Hematopoietic multipotent progenitor cell treated with erythropoietin and hydrocortisone succinate and interleukin-3 and kit ligand, for 17 days (in vitro differentiated cells): ENCODE results near the gene CA5A.

ENCODE experiments used
- DNase-seq: peaks from one replicate; pipeline ENCODE4 v3.0.0-alpha.2; 2015; ENCODE audit warnings: low spot score

Gene CA5A

GRCh38 chr16:87848676-87849345 lies 87.5 kb downstream of the CA5A start:
- no peak for DNase-seq

- no peak for DNase-seq
Measured at GRCh38 chr16:87847785-87848675, 88.3 kb downstream of the CA5A start.

DNA sequence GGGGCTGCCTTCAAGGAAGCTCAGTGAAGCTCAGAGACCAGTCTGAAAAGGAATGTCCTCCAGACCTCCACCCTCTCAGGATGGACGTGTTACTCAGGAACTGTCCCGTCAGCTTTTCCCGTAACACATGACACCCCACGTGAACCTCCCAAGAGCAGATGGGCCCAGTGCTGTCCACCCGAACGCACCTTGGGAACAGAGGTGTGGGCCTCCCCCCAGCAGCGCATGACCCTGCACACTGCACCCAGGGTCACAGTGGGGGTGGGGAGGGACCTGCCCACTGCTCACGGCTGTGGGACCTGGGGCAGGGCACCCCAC lies 88.9 kb downstream of the CA5A start:
- DNase-seq, result no peak

DNA sequence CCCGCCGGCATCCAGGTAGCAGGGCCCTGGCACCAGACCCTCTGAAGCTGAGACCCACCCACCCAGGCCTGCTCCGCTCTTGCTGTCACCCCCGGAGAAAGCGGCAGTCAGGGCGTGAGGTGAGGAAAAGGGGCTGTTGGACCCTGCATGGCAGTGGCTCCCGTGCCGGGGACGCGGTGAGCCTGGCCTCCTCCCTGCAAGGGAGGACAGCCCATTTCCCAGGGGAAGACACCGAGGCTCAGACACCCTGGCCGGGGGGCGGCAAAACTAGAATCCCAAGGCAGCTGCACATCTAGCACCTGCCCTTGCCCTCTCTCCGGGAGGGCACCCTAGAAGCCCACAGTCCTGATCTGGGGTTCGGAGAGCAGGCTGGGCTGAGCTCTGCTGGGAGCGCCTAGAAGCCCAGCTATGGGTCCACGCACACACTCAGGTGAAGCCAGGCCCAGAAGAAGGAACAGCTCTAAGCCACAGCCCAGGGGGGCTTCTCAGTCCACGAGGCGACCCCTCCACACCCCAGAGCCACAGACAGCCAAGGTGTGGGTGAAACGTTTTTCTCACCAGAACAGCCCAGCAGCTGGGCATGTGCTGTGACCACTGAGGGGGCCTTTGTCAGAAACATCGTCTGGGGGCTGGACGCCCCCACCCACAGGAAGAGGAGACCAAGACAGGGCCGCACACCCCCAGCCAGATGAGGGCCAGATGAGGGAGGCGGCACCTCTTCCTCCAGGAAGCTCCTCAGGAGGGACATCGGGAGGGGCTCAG lies 89.4 kb downstream of the CA5A start:
- no peak for DNase-seq

- no peak for DNase-seq
Measured at GRCh38 chr16:87845807-87846619, 90.3 kb downstream of the CA5A start.

DNA sequence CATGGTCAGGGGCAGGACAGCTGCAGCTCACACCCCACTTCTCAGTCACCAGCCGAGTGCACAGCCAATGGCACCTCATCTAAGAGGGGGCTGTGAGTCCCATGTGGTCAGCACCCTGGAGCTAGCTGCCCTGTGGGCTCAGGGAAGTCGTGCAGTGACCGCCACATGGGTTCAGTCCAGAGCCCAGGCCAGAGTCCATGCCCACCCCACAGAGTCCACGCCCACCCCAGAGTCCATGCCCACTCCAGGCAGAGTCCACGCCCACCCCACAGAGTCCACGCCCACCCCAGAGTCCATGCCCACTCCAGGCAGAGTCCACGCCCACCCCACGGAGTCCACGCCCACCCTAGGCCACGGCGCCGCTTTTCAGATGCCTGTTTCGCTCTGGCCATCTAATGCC lies 91.1 kb downstream of the CA5A start:
- DNase-seq, result peak; percentile 76

GRCh38 chr16:87844809-87845208 lies 91.5 kb downstream of the CA5A start:
- DNase-seq, result no peak

GRCh38 chr16:87844120-87844733 lies 92.1 kb downstream of the CA5A start:
- no peak for DNase-seq

DNA sequence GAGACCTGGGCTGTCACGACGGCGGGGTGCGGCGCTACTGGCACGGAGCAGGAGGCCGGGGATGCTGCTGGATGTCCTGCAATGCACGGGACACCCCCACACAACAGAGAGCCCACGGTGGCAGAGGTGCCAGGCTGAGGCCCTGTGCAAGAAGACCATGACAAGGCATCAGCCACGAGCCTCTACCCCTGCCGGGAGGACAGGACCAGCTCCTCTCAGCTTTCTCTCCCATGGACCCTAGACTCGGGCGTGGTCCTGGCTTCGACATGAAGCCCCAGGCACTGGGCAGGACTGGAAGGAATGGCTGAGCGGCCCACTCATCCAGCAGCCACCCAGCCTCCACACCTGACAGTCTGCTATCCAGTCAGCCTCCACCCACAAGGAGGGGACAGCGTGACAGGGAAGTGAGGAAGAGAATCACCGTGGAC lies 92.6 kb downstream of the CA5A start:
- no peak for DNase-seq

GRCh38 chr16:87842209-87842869 lies 94.0 kb downstream of the CA5A start:
- no peak for DNase-seq

DNA sequence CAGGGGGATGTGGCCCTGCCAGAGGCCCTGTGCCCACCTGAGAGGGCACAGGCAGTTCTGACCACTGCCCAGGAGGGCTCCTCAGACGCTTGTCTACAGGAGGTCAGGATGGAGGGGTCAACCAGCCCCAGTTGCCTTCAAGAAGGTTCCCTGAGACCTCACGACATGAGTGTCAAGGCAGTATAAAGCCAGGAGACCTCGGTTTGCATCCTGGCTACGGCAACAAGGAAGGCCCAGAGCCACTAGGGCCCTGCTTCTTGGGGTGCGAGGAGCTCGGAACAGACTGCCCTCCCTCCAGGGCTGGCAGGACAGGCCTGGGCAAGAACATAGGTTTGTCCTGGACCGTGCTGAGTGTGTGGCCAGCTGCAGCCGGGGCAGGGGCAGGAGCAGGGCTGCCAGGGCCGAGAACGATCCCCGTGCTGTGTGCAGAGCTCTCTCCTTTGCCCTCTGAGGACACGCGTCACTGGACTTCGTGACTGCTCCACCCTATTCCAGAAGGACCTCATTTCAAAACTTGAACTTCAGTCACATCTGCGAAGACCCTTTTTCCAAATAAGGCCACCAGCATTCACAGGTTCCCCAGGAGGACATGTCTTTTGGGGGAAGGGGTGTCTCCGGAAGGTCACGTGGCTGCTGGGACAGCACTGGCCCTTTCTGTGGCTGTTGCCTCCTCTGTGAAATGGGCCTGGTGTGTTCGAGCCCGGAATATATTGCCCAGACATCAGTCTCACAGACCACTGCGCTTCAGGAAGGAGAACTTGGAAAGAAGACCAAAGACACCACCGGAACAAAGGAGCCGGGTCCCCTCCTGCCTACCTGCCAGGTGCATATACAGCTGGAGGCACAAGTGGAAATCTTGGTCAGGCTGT lies 94.8 kb downstream of the CA5A start:
- DNase-seq, result no peak

DNA sequence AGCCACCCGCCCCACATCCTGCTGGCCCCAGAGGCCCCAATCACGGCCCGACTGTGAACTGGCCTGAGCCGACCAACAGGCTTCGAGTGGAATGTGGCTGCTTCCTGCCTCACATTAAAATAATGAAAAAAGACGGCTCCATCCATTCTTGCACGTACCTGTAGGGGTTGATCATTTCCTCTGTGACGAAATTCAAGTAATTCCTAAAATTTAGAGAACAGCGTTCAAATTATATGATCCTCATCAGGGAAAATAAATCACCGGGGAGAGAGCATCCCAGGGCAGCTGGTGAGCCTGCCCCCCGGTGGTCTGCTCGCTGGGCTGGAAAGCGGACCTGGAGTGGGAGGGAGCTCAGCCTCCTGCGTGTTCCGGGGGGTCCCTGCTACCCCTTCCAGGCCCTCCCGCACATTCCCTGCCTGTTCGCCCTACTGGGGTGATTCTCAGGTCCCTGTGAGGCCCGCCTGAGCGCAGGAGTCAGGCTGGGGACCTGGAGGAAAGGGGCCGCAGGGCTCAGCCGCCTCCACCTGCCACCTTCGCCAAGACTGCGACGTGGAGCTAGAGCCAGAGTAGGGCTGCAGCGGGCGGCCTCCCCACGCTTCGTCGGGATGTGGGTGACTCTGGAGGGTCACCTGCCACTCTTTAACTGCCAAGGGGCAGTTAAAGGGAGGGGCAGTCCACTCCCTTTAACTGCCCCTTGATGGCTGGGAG lies 95.9 kb downstream of the CA5A start:
- DNase-seq, result no peak

DNA sequence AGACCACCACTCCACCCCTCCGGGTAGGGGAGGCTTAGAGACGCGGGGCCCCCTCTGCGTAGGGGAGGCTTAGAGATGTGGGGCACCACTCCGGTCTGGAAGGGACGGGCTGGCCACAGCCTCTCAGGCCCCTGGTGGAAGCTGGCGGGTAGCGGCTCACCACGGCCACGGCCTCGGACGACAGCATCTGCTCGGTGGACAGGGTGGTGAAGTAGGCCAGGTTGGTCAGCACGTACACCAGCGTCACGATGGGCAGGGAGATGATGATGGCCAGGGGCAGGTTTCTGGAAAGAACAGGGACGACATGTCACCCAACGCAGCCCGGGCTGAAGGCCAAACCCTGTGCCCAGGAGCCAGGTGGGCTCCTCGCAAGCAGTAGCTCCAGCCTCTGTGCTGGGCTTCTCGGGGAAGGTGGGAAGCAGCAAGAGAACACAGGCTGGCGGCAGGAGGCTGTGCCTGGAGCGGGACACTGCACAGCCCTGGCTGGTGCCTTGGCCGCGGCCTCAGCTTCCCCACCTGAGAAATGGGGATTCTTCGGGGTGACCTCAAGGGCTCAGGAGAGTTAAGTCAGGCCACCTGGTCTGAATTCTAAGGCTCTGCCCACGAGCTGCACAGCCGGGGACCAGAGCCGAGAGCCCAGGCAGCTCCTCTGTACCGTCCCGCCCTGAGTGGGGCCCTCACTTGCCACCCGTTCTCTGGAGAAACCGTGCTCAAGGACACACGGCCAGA lies 96.6 kb downstream of the CA5A start:
- DNase-seq, result no peak

DNA sequence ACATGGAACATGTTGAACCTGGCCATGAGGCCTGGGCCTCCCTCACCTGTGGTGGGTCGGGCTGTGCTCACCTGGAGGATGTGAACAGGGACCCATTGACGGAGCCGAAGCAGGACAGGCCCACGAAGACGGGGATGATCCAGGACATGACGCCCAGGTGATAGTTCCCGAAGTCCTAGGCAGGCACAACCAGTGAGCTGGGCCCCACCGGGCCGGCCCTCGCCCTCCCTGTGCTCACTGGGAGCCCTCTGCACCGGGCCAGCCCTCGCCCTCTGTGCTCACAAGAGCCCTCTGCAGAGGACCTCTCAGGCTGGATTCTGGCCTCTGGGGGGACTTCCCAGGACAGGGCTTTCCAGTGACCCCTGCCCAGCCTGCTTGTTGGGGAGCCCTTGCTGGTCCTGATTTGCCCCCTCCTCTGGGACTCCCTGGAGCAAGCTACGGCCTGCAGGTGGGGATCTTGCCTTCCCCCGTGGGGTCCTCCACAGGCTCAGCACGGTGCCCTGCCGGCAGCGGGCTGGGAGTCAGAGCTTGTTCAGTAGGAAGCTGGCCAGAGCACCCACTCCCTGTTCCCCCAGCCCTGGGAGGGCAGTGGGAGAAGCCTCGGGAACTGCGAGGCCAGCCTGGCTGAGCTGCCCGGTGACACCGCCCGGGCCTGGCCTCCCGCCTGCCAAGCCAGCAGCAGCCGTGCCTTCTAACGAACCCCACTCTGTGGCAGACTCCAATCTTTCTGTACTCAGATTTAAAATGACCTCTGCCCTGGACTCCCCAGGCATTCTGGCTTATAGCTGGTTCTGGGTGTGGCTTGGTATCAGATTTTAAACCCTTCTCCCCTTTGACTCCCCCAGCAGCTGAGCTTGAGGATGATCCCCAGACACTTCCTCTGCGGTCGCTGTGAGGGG lies 97.4 kb downstream of the CA5A start:
- DNase-seq, result no peak
